CD4-positive, alpha-beta T cell treated with Interferon gamma for 1 hour (primary cell): ENCODE measurements around the gene TRIM44.

Experiments
- DNase-seq: peaks from one replicate; pipeline ENCODE4 v3.0.0-alpha.2; 2020

TRIM44 gene

DNA sequence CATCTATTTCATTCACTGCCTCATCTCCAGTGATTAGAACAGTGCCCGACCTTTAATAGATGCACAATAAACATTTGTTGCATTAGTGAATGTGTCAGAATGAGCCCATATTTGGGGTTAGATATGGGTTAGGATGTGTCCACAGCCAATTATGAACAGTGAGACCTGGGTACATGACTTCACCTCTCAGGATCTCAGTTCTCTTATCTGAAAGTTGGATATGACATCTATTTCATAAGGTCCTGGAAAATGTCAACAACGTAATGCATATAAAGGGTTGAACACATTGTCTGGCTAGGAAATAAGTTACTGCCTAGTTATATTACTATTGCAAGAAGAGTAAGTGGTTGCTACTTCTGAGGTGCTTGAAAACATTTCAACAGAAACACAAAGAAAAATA, 201.6 kb downstream of the TRIM44 start:
- no peak for DNase-seq

DNA sequence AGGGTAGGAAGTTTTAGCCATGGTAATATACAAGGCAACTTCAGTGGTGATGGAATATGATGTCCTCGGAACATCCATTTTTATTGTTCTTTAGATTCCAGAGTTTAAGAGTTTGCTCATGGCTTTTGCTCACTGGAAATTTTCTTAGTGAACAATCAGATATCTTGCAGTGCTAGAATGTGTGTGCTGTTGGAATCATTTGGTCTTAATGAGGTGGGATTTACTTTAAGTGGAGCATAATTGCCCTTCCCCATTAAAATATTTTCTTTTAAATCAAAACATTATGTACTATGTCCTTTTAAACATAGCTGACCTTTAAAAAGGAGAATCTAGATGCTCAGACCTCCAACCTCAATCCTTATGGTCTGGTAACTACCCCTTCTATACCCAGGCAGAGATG, 204.0 kb downstream of the TRIM44 start:
- DNase-seq, result no peak
